Measurements from ENCODE around the gene C1orf167.

GRCh38 chr1:11784256-11784992, 22.4 kb downstream of the C1orf167 start:
- TF ChIP-seq POLR2AphosphoS5 (IDR thresholded peaks at IDR 0.05; ENCODE audit: low read depth, low read length) (no peak), POLR2A (IDR thresholded peaks at IDR 0.05; ENCODE audit: low read depth, low read length) (no peak), PAX5 (IDR thresholded peaks at IDR 0.05; ENCODE audit: insufficient read depth, low read length, severe bottlenecking) (no peak), SPI1 (IDR thresholded peaks at IDR 0.05; ENCODE audit: low read depth, low read length) (no peak), POU2F2 (IDR thresholded peaks at IDR 0.05; ENCODE audit: low read depth, low read length) (no peak), TAF1 (IDR thresholded peaks at IDR 0.05; ENCODE audit: low read depth, low read length) (no peak)

Measured in GM12891 (cell line).